ENCODE measurements around the gene SYT13.
A peak's percentile ranks its signal among the peaks of the same experiment; 100 is the strongest.

The SYT13 gene

GRCh38 chr11:45267652-45268299, 18.4 kb downstream of the SYT13 start:
- no peak for DNase-seq (ENCODE audit: extremely low read depth, low read depth)
- no peak for TF ChIP-seq CTCF (IDR thresholded peaks at IDR 0.05; ENCODE audit: low read depth, low read length, missing control alignments)
- no peak overlapping the region for H3K4me3 ChIP-seq (replicated peaks; ENCODE audit: low read depth, low read length)

GRCh38 chr11:45267052-45267451, 19.1 kb downstream of the SYT13 start:
- TF ChIP-seq CTCF (IDR thresholded peaks at IDR 0.05; ENCODE audit: low read depth, low read length, missing control alignments), result peak; percentile 57
- no peak overlapping the region for H3K4me3 ChIP-seq (replicated peaks; ENCODE audit: low read depth, low read length)
- no peak for DNase-seq (ENCODE audit: extremely low read depth, low read depth)

GRCh38 chr11:45266676-45267020, 19.5 kb downstream of the SYT13 start:
- no peak for DNase-seq (ENCODE audit: extremely low read depth, low read depth)
- no peak for TF ChIP-seq CTCF (IDR thresholded peaks at IDR 0.05; ENCODE audit: low read depth, low read length, missing control alignments)
- H3K4me3 ChIP-seq (replicated peaks; ENCODE audit: low read depth, low read length), result no peak overlapping the region

GRCh38 chr11:45265969-45266675, 20.0 kb downstream of the SYT13 start:
- TF ChIP-seq CTCF (IDR thresholded peaks at IDR 0.05; ENCODE audit: low read depth, low read length, missing control alignments), result no peak
- DNase-seq (ENCODE audit: extremely low read depth, low read depth), result no peak

GRCh38 chr11:45264839-45265515, 21.2 kb downstream of the SYT13 start:
- H3K4me3 ChIP-seq (replicated peaks; ENCODE audit: low read depth, low read length), result no peak overlapping the region
- peak; percentile 38 for DNase-seq (ENCODE audit: extremely low read depth, low read depth)
- TF ChIP-seq CTCF (IDR thresholded peaks at IDR 0.05; ENCODE audit: low read depth, low read length, missing control alignments), result no peak

More at GRCh38 chr11:45265969-45266675, 20.0 kb downstream of the SYT13 start:
- H3K4me3 ChIP-seq (replicated peaks; ENCODE audit: low read depth, low read length), result no peak overlapping the region

GRCh38 chr11:45263773-45264172, 22.4 kb downstream of the SYT13 start:
- TF ChIP-seq CTCF (IDR thresholded peaks at IDR 0.05; ENCODE audit: low read depth, low read length, missing control alignments), result no peak
- no peak overlapping the region for H3K4me3 ChIP-seq (replicated peaks; ENCODE audit: low read depth, low read length)
- DNase-seq (ENCODE audit: extremely low read depth, low read depth), result no peak
